Left cardiac atrium (tissue), 4 donors: ENCODE data around the gene RGL3. TPM values are rescaled to one million over a fixed set of nuclear protein-coding genes. Genes with fewer than 3 reads are reported as not detected.
A peak's percentile ranks its signal among the peaks of the same experiment; 100 is the strongest.

Source experiments
- ATAC-seq, 2 donors: fragments of 200-7000 bp; cut with Tn5 transposase; one replicate each; pipeline ENCODE4 v1.9.1; 2020; ENCODE audit warnings: mild to moderate bottlenecking in 2 of 2, moderate library complexity in 2 of 2
- DNase-seq: peaks from one replicate; pipeline ENCODE4 v3.0.0-alpha.2; 2020
- intact Hi-C, 2 donors: fragments of 100-400 bp; cut with DNase I; formaldehyde crosslinking; loops; one replicate each; pipeline versions ENCODE4 v1.14.1 to v1.15.1; 2022 to 2023
- total RNA-seq, 2 donors: library from RNA; stranded (reverse); fragmentation: NEBNext Ultra II Directional; extraction: Animal tissue kit (Norgen Biotek cat#: 25700); gene quantifications; one replicate each; pipeline ENCODE4 v1.2.1, GENCODE V29; 2021
- donor health status: DM: no; HTN: yes; CAD: no.
- donor health status: DM: no; HTN: yes; CAD: no; lungs with severe emphysema.
- donor health status: DM: yes; HTN: yes; CAD: no.
- donor health status: Dilated cardiomyopathy.

Gene RGL3
- total RNA-seq, 2 donors from 2014 or later, result 11.3 to 15.1 TPM

- intact Hi-C loops, result loop anchor here in 1 of 2 donors (10.0 kb wide), 1 partner anchor 59 kb away; the partner anchor contains the start of genes ODAD3 and PRKCSH
- DNase-seq, result peak; percentile 68
- peak; percentile 3 to 5 for ATAC-seq
Observed at GRCh38 chr19:11375143-11375948, 43.8 kb downstream of the RGL3 start.

DNA sequence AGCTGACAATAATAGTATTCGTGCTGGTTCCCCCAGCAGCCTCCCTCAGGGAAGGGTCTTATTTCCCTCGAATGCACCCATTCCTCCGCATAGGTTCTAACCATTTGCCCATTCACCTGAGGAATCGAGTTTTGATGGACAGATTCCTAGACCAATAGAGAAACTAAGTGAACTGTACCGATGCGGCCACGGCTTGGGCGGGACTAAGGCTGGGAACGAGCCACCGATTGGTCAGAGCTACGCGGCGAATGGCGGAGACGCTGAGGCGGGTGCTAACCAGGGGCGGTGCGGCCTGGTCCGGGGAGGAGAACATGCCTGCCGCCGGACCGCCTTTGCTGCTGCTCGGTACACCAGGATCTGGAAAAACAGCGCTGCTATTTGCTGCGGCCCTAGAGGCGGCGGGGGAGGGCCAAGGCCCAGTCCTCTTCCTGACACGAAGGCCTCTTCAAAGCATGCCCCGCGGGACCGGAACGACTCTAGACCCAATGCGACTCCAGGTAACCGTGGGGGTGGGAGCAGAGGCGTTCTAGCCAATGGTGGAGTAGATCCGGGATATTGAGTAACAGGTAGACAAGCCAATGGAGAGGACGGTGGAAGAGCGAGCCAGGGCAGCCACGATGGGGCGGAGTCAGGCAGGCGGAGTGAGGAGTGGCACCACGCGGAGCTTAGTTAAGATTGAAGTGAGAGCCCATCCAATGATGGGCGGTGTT lies 44.5 kb downstream of the RGL3 start, which contains the start of gene SWSAP1:
Gene SWSAP1, plus strand, starts transcription at position 234 of the 710 bp plus-strand sequence. Its CDS starts 15 bp downstream, at position 249.
- ATAC-seq (peak; percentile 96 to 97), DNase-seq (peak; percentile 98)
- intact Hi-C loops, result loop anchor here in 1 of 2 donors (10.0 kb wide), 1 partner anchor 60 kb away; the partner anchor contains the start of genes ODAD3 and PRKCSH

GRCh38 chr19:11373885-11374432 lies 45.2 kb downstream of the RGL3 start:
- DNase-seq (no peak), ATAC-seq (no peak)
- intact Hi-C loops, result loop anchor here in 1 of 2 donors (10.0 kb wide), 1 partner anchor 61 kb away; the partner anchor contains the start of genes ODAD3 and PRKCSH

DNA sequence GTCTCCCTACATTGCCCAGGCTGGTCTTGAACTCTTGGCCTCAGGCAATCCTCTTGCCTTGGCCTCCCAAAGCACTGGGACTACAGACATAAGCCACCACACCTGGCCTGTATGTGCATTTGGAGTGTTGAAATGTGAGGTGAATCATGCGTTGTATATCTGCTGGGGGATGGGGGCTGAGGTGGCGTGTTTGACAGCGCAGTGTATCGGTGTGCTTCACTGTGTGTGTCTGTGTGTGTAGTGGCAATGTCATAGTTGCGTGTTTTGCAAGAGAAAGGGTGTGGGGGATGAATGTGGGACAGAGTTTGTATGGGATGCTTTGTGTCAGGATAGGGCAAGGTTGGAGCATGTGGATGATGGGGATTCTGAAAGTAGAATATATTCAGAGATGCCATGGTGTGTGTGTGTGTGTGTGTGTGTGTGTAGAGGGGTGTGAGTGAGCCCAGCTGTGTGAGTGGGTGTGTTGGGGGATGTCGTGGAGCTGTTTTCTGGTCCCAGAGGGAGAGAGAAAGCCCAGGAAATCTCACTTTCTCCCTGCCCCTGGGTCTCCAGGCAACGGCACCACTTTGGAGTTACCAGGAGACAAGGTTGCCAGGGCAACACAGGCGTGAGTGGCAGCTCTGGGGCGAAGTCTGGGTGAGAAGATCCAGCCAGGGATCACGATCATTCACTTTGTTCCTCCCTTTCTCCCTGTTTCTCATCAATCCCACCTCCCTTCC lies 45.8 kb downstream of the RGL3 start:
- DNase-seq (no peak), ATAC-seq (no peak)
- intact Hi-C loops, result loop anchor here in 1 of 2 donors (10.0 kb wide), 1 partner anchor 61 kb away; the partner anchor contains the start of genes ODAD3 and PRKCSH

- intact Hi-C loops, result loop anchor here in 1 of 2 donors (10.0 kb wide), 1 partner anchor 64 kb away; the partner anchor contains the start of genes ODAD3 and PRKCSH
- ATAC-seq (no peak), DNase-seq (no peak)
Observed at GRCh38 chr19:11370744-11371143, 48.4 kb downstream of the RGL3 start.

GRCh38 chr19:11367528-11367927 lies 51.6 kb downstream of the RGL3 start:
- intact Hi-C loops, result no loop called here
- DNase-seq, result no peak
- ATAC-seq, result no peak

DNA sequence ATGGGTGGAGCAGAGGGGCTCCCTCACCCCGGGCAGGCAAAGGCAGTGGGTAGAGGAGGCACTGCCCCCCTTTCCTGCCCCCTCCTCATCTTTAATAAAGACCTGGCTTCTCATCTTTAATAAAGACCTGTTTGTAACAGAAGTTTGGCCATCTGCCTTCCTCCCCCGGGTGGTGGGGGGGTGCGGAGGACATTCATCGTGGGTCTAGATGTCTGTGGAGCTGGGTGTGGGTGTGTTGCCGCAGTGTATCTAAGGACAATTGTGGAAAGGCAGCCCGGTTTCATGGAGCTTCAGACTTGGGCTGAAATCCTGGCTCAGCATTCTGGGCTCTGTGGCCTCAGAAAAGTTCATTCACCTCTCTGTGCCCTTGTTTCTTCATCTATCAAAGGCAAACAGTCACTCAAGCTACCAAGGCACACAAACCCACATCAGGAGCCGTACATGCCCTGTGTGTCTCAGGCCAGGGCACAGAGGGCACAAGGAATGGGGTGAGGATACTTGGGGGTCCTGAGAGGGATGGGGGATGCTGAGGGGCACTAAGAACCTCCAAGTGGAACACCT lies 53.5 kb downstream of the RGL3 start:
- intact Hi-C loops, result no loop called here
- no peak for ATAC-seq
- no peak for DNase-seq

DNA sequence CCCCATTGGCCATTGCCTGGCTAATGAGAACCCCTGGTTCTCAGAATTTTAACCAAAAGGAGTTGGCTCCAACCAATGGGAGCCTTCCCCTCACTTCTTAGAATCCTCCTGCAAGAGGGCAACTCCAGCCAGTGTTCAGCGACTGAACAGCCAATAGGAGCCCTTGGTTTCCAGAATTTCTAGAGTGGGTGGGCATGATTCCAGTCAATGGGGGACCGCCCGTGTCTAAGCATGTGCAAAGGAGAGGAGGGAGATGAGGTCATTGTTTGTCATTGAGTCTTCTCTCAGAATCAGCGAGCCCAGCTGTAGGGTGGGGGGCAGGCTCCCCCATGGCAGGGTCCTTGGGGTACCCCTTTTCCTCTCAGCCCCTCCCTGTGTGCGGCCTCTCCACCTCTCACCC lies 54.2 kb downstream of the RGL3 start:
- intact Hi-C loops, result no loop called here
- ATAC-seq (no peak), DNase-seq (no peak)

DNA sequence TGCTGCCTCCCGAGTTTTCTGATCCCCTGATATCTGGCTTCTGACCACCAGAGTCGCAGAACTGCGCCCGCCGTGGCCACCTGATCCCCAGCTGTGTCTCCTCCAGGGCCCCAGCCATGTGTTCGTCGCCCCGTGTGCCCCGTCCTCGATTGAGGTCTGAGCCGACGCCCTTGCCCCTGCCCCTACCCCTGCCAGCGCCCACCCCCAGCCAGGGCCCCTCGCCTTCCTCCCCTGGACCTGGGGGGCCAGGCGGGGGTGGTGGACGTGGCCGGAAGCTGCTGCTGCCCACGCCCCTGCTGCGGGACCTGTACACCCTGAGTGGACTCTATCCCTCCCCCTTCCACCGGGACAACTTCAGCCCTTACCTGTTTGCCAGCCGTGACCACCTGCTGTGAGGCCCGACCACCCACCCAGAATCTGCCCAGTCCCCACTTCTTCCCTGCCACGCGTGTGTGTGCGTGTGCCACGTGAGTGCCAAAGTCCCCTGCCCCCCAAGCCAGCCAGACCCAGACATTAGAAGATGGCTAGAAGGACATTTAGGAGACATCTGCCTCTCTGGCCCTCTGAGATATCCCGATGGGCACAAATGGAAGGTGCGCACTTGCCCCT lies 54.7 kb downstream of the RGL3 start:
- intact Hi-C loops, result no loop called here
- no peak for DNase-seq
- no peak for ATAC-seq

DNA sequence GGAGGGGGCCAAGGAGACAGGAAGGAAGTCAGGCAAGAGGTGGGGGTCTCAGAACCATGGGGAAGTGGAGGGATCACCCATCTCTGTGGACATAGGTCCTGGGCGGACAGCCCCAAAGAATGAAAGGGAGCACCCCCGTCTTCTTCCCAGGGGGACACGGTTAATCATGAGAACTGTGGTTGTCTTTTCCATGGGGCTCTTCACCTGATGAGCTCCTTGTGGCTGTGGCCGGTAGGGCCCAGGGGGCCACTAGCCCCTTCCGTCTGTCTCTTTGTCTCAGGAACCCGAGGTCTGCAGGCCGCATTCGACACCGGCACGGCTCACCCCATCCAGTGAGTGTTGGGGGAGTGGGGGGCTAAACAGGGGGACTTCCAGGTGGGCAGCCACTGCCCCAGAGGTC lies 55.2 kb downstream of the RGL3 start:
- DNase-seq (no peak), ATAC-seq (no peak)

DNA sequence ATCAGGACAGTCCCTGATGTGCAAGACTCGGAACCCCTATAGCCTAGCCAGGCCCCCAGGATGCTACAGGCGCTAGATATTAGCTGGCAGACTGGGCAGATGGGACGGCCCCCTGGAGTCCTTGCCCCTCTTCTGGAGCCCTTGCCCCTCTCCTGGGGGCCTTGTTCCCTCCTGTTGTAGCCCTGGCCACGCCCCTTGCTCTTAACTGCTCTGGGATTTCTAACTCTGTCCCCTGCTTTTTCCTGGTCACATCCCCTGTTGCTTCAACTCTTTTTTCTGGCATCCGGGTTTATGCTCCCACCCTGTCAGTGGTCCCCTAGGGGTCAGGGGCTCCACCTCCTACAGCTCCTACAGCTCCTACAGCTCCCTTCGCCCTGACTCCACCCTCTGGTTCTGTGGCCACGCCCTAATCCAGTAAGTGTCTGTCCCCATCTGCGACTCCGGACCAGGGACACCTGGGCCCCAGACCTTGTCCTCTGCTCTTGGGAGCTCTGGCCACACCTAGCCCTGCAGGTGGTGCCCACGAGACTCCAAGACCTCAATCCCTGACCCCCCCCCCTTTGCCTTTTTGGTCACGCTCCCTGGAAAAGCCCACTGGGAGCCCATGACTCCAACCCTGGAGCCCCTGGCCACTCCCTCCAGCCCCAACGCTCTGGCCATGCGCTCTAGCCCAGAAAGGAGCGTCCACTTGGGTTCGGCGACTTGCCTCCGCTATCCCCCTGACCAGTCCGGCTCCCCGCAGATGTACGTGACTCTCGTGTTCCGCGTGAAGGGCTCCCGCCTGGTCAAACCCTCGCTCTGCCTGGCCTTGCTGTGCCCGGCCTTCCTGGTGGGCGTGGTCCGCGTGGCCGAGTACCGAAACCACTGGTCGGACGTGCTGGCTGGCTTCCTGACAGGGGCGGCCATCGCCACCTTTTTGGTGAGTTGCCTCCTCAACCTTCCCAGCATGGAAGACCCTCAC lies 57.1 kb downstream of the RGL3 start:
- intact Hi-C loops, result no loop called here
- DNase-seq, result no peak
- no peak for ATAC-seq

More for the DNA sequence above, 55.2 kb downstream of the RGL3 start:
- intact Hi-C loops, result no loop called here

DNA sequence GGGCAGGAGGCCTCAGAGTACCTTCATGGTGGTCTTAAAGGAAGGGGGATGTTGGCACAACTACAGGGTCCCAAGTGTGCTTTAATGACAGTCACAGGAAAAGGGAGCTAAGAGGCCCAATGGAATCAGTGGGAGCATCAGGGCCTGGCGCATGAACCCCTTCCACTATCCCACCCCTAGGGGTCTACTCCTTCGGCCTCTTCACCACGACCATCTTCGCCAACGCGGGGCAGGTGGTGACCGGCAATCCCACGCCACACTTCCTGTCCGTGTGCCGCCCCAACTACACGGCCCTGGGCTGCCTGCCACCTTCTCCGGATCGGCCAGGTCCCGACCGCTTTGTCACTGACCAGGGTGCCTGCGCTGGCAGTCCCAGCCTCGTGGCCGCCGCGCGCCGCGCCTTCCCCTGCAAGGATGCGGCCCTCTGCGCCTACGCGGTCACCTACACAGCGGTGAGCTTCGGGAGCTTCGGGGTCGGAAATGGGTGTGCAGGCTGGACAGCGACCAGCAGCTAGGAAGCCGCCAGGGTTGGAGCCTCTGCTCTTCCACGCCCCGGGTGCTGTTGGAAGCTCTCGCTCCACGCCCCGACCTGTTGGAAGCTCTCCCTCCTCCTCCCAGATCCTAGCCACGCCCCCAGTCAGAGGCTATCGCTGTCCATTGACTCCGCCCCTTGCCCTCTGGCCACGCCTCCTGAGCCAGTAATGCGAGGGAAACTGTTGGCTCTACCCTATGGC lies 57.9 kb downstream of the RGL3 start:
- ATAC-seq (peak; percentile 31 to 40), DNase-seq (peak; percentile 64)
- intact Hi-C loops, result no loop called here

DNA sequence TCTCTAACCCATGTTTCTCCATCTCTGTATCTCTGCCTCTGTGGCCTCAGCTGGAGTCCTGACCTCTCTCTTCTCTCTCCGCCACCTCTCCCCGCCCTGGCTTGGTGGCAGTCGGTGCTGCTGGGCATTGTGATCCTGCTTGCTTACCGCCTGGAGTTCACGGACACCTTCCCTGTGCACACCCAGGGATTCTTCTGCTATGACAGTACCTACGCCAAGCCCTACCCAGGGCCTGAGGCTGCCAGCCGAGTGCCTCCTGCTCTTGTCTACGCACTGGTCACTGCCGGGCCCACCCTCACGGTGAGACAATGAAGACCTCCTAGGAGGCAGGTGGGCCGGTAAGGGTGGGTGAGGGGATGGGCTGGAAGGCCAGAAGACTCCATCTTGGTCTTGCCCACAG lies 59.7 kb downstream of the RGL3 start:
- intact Hi-C loops, result no loop called here
- no peak for ATAC-seq
- no peak for DNase-seq

- ATAC-seq, result no peak
- no peak for DNase-seq
- intact Hi-C loops, result no loop called here
Observed at GRCh38 chr19:11356676-11357550, 62.2 kb downstream of the RGL3 start.

- intact Hi-C loops, result no loop called here
- ATAC-seq, result no peak
- no peak for DNase-seq
Observed at GRCh38 chr19:11356074-11356397, 63.1 kb downstream of the RGL3 start.
